GM12891 (cell line): ENCODE results near the gene DLGAP4.

Experiments used
- DNase-seq: peaks from one replicate; pipeline ENCODE4 v3.0.0; 2011; ENCODE audit warnings: low spot score; ENCODE audit not compliant: insufficient read length
- FAIRE-seq: peaks from 2 replicates; lab custom pipeline; 2011; peaks lifted over from hg19 to GRCh38; lab: Jason Lieb, UNC
- PAX5 ChIP-seq: IDR thresholded peaks from 2 replicates; pipeline ENCODE4 v1.6.1; 2011; ENCODE audit warnings: low read length, moderate library complexity, mild to moderate bottlenecking; ENCODE audit not compliant: insufficient read depth, severe bottlenecking
- POLR2A ChIP-seq: IDR thresholded peaks from 2 replicates; pipeline ENCODE4 v1.6.1; 2011; ENCODE audit warnings: low read depth, low read length, control low read depth
- POLR2AphosphoS5 ChIP-seq: IDR thresholded peaks from 2 replicates; pipeline ENCODE4 v1.6.1; 2011; ENCODE audit warnings: low read depth, low read length, control low read depth
- POU2F2 ChIP-seq: IDR thresholded peaks from 2 replicates; pipeline ENCODE4 v1.6.1; 2011; ENCODE audit warnings: low read depth, mild to moderate bottlenecking, control low read depth, low read length, moderate library complexity
- SPI1 ChIP-seq: IDR thresholded peaks from 2 replicates; pipeline ENCODE4 v1.6.1; 2011; ENCODE audit warnings: low read depth, low read length, control low read depth
- TAF1 ChIP-seq: IDR thresholded peaks from 2 replicates; pipeline ENCODE4 v1.6.1; 2011; ENCODE audit warnings: low read depth, low read length, control low read depth

The DLGAP4 gene

GRCh38 chr20:36491901-36492617, 185.9 kb downstream of the DLGAP4 start:
- peak; percentile 46 for DNase-seq
- TF ChIP-seq SPI1 (peak; percentile 85), POLR2A (no peak)
- FAIRE-seq: peak; percentile 63

- DNase-seq (no peak), FAIRE-seq (no peak)
- TF ChIP-seq POLR2AphosphoS5: no peak
- TF ChIP-seq POU2F2: no peak
- TF ChIP-seq POLR2A: no peak
- TF ChIP-seq SPI1: no peak
- no peak for TF ChIP-seq TAF1
- TF ChIP-seq PAX5: no peak
These were observed 187.1 kb downstream of the DLGAP4 start for GRCh38 chr20:36493051-36493800.

- DNase-seq: no peak
- TF ChIP-seq SPI1: no peak
- FAIRE-seq: no peak
These were observed 187.6 kb downstream of the DLGAP4 start for GRCh38 chr20:36493801-36494114.

DNA sequence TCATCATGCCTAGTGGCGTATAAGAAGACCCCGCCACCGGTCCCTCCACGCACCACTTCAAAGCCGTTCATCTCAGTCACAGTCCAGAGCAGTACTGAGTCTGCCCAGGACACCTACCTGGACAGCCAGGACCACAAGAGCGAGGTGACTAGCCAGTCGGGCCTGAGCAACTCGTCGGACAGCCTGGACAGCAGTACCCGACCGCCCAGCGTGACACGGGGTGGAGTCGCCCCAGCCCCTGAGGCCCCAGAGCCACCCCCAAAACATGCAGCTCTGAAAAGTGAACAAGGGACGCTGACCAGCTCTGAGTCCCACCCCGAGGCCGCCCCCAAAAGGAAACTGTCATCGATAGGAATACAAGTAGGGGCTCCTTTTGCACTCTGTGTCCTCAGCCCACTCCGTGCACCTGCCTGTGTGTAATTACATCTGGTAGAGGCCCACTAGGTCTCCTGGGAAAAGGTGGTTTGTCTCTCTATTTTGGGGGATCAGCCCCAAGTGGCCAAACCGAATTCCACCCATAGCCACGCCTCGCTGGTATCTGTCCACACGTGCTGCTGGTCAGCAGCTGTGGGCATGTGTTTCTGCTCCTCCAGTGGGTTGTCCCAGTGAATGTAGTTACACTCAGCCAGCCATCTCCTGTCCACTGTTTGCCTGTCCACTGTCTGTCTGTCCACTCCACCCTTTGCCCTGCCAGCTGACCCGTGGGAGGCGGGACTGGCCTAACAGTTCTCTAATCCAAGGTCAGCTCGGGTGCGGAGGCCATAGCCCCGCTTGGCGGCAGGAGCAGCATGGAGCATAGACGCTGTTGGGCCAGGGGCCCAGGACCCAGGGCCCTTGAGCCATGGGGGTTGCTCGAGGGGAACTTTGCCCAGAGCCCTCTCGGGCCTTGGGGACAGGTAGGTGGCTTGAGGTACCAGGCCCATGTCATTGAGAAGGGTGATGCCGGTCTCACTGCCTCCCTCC, 190.8 kb downstream of the DLGAP4 start:
- DNase-seq (no peak), FAIRE-seq (no peak)
- no peak for TF ChIP-seq PAX5
- no peak for TF ChIP-seq POU2F2
- no peak for TF ChIP-seq POLR2AphosphoS5
- TF ChIP-seq SPI1: no peak

- TF ChIP-seq POU2F2 (no peak), TAF1 (no peak), PAX5 (no peak), POLR2A (no peak)
- FAIRE-seq (no peak), DNase-seq (no peak)
These were observed 191.7 kb downstream of the DLGAP4 start for GRCh38 chr20:36497856-36498255.

- TF ChIP-seq POLR2AphosphoS5 (no peak), PAX5 (no peak), POLR2A (no peak), POU2F2 (no peak), SPI1 (no peak), TAF1 (no peak)
- DNase-seq: no peak
- FAIRE-seq: no peak
These were observed 192.4 kb downstream of the DLGAP4 start for GRCh38 chr20:36498386-36499179.

GRCh38 chr20:36499211-36499610, 193.1 kb downstream of the DLGAP4 start:
- TF ChIP-seq SPI1: no peak
- TF ChIP-seq POU2F2: no peak
- no peak for TF ChIP-seq POLR2AphosphoS5
- no peak for TF ChIP-seq TAF1
- TF ChIP-seq PAX5: no peak
- TF ChIP-seq POLR2A: no peak
- DNase-seq (no peak), FAIRE-seq (no peak)

DNA sequence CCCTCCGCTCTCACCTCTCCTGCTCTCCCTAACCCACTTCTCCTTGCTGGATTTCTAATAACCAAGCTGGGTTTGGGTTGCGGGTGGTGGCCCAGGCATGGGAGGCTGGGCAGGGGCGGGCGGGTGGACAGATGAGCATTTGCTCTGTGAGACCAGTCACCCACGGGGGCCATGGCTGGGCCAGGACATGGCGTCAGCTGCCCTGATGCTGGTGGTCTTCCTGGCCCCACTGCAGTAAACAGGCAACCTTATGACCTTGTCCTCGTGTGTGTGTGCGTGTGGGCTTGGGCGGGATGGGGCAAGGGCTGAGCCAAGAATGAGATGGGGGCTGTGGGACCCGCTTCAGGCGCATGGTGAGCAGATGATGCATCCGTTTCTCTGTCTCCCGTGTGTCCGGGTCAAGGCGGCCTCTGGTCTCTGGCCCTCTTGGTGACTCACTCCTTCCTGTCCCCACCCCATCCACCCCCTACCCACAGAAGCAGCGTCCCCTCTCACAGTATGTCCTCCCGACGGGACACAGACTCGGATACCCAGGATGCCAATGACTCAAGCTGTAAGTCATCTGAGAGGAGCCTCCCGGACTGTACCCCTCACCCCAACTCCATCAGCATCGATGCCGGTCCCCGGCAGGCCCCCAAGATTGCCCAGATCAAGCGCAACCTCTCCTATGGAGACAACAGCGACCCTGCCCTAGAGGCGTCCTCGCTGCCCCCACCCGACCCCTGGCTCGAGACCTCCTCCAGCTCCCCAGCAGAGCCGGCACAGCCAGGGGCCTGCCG, 193.8 kb downstream of the DLGAP4 start:
- no peak for TF ChIP-seq POLR2AphosphoS5
- no peak for TF ChIP-seq PAX5
- TF ChIP-seq SPI1: no peak
- TF ChIP-seq TAF1: no peak
- TF ChIP-seq POLR2A: no peak
- TF ChIP-seq POU2F2: no peak
- DNase-seq (no peak), FAIRE-seq (no peak)

- DNase-seq (no peak), FAIRE-seq (no peak)
- TF ChIP-seq POLR2A (no peak), SPI1 (no peak), PAX5 (no peak), TAF1 (no peak), POLR2AphosphoS5 (no peak), POU2F2 (no peak)
These were observed 195.3 kb downstream of the DLGAP4 start for GRCh38 chr20:36501367-36502006.
